Measurements from ENCODE around the gene F3.

F3 gene

GRCh38 chr1:94528299-94528698 lies 13.3 kb downstream of the F3 start:
- no peaks in the 10 kb centered on the region for H3K79me2 ChIP-seq (ENCODE audit: control insufficient read depth, insufficient read depth, low read length, unreplicated experiment)
- H2AFZ ChIP-seq (ENCODE audit: low read length, unreplicated experiment) = no peak overlapping the region
- H3K4me1 ChIP-seq (ENCODE audit: control insufficient read depth, insufficient read depth, low read length, unreplicated experiment) = no peaks in the 10 kb centered on the region
- no peaks in the 10 kb centered on the region for H3K27me3 ChIP-seq (ENCODE audit: insufficient read depth, low read length)
- H3K4me3 ChIP-seq (ENCODE audit: low read depth, low read length) = no peak overlapping the region
- H3K27ac ChIP-seq (ENCODE audit: low read depth, low read length) = no peak overlapping the region
- H3K36me3 ChIP-seq (ENCODE audit: insufficient read depth, low read length) = peaks cover 17% of the 10 kb centered on the region; the same call in 1 of the 2 replicates

DNA sequence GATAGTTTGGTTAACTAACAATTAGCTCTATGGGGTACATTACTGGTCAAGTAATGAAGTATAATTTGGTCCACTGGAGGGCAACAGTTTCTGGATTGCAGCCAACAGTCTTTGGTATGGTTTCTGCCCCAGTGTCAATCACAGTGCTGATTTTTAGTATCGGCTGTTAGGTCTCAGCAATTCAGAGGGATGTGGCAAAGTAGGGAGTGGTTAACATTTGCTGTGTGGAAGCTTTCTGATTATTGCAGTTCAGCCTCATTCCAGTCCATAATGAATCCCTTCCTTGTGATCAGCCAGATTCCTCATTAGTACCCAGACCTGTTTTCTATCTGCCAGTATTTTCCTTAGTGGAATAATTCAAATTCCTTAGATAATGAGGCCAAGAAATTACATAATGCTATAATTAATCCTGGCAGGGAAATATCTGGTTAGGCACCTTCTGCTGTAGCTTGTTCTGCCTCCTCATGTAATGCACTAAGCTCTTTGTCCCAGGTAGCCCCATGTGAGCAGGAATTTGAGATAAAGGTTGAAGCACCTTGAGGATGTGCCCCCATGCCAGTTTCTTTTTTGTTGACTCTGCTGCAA lies 14.0 kb downstream of the F3 start:
- Histone ChIP-seq H3K79me2 (ENCODE audit: control insufficient read depth, insufficient read depth, low read length, unreplicated experiment) (no peaks in the 10 kb centered on the region), H3K4me1 (ENCODE audit: control insufficient read depth, insufficient read depth, low read length, unreplicated experiment) (no peaks in the 10 kb centered on the region), H2AFZ (ENCODE audit: low read length, unreplicated experiment) (no peak overlapping the region), H3K27ac (ENCODE audit: low read depth, low read length) (no peak overlapping the region), H3K36me3 (ENCODE audit: insufficient read depth, low read length) (peaks cover 14% of the 10 kb centered on the region; the same call in 1 of the 2 replicates), H3K27me3 (ENCODE audit: insufficient read depth, low read length) (no peaks in the 10 kb centered on the region), H3K4me3 (ENCODE audit: low read depth, low read length) (no peak overlapping the region)

GRCh38 chr1:94526152-94526980 lies 15.2 kb downstream of the F3 start:
- Histone ChIP-seq H3K79me2 (ENCODE audit: control insufficient read depth, insufficient read depth, low read length, unreplicated experiment) (no peaks in the 10 kb centered on the region), H3K27me3 (ENCODE audit: insufficient read depth, low read length) (no peaks in the 10 kb centered on the region), H3K4me1 (ENCODE audit: control insufficient read depth, insufficient read depth, low read length, unreplicated experiment) (no peaks in the 10 kb centered on the region), H3K27ac (ENCODE audit: low read depth, low read length) (no peak overlapping the region), H3K36me3 (ENCODE audit: insufficient read depth, low read length) (0 out of 2 replicates have a peak, but pooled peaks cover 7% of the 10 kb centered on the region), H3K4me3 (ENCODE audit: low read depth, low read length) (no peak overlapping the region), H2AFZ (ENCODE audit: low read length, unreplicated experiment) (no peak overlapping the region)

DNA sequence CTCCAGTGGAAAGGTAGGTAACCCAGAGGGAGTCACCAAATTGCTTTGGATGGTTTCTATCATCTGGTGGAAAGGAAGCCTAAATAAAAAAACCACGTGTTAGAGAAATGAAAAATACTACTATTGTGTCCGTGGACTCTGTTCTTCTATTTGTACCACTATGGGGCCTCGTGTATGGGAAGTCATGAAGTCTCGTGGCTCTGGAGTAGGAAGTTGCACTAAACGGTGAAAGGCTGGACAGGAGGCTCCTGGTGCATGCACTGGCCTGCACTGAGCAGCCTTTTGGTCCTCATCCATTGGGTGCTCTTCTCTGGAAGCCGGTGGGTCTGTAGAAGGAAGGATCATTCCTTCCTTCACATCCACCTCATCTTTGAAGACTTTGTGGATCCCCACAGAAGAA lies 17.0 kb downstream of the F3 start:
- H2AFZ ChIP-seq (ENCODE audit: low read length, unreplicated experiment) = no peak overlapping the region
- H3K4me3 ChIP-seq (ENCODE audit: low read depth, low read length) = no peak overlapping the region
- H3K27ac ChIP-seq (ENCODE audit: low read depth, low read length) = no peak overlapping the region
- H3K36me3 ChIP-seq (ENCODE audit: insufficient read depth, low read length) = 0 out of 2 replicates have a peak, but pooled peaks cover 7% of the 10 kb centered on the region
- H3K79me2 ChIP-seq (ENCODE audit: control insufficient read depth, insufficient read depth, low read length, unreplicated experiment) = no peaks in the 10 kb centered on the region
- peaks cover 8% of the 10 kb centered on the region for H3K4me1 ChIP-seq (ENCODE audit: control insufficient read depth, insufficient read depth, low read length, unreplicated experiment)
- H3K27me3 ChIP-seq (ENCODE audit: insufficient read depth, low read length) = no peaks in the 10 kb centered on the region

- no peak overlapping the region for H3K27ac ChIP-seq (ENCODE audit: low read depth, low read length)
- no peaks in the 10 kb centered on the region for H3K36me3 ChIP-seq (ENCODE audit: insufficient read depth, low read length)
- no peaks in the 10 kb centered on the region for H3K27me3 ChIP-seq (ENCODE audit: insufficient read depth, low read length)
- H3K79me2 ChIP-seq (ENCODE audit: control insufficient read depth, insufficient read depth, low read length, unreplicated experiment) = no peaks in the 10 kb centered on the region
- H2AFZ ChIP-seq (ENCODE audit: low read length, unreplicated experiment) = no peak overlapping the region
- no peak overlapping the region for H3K4me3 ChIP-seq (ENCODE audit: low read depth, low read length)
- peaks cover 11% of the 10 kb centered on the region for H3K4me1 ChIP-seq (ENCODE audit: control insufficient read depth, insufficient read depth, low read length, unreplicated experiment)
These were observed 19.3 kb downstream of the F3 start for GRCh38 chr1:94522304-94522703.

DNA sequence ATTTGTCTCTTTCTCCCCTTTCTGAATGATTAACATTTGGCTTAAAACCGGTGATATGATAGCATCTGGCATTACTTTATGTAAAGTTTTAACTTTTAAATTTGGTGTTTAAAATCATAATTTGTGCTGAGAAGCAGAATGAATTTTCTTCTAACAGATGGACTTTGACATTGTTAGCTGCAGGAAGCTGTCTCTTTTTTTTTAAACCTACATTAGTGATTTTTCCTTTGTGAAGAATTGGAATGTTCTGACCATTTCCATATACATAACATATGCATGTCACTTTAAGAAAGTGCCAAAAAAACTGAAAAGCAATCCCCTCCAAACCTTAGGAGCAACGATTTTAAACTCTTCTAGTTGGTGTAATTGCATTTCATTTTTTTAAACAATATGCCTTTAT lies 22.2 kb downstream of the F3 start:
- Histone ChIP-seq H3K79me2 (ENCODE audit: control insufficient read depth, insufficient read depth, low read length, unreplicated experiment) (no peaks in the 10 kb centered on the region), H2AFZ (ENCODE audit: low read length, unreplicated experiment) (no peak overlapping the region), H3K27ac (ENCODE audit: low read depth, low read length) (no peak overlapping the region), H3K27me3 (ENCODE audit: insufficient read depth, low read length) (no peaks in the 10 kb centered on the region), H3K36me3 (ENCODE audit: insufficient read depth, low read length) (no peaks in the 10 kb centered on the region), H3K4me1 (ENCODE audit: control insufficient read depth, insufficient read depth, low read length, unreplicated experiment) (peaks cover 13% of the 10 kb centered on the region), H3K4me3 (ENCODE audit: low read depth, low read length) (no peak overlapping the region)

GRCh38 chr1:94515296-94515947 lies 26.1 kb downstream of the F3 start:
- Histone ChIP-seq H3K27me3 (ENCODE audit: insufficient read depth, low read length) (no peaks in the 10 kb centered on the region), H3K4me1 (ENCODE audit: control insufficient read depth, insufficient read depth, low read length, unreplicated experiment) (peaks cover 9% of the 10 kb centered on the region), H3K4me3 (ENCODE audit: low read depth, low read length) (no peak overlapping the region), H2AFZ (ENCODE audit: low read length, unreplicated experiment) (no peak overlapping the region), H3K27ac (ENCODE audit: low read depth, low read length) (no peak overlapping the region), H3K36me3 (ENCODE audit: insufficient read depth, low read length) (no peaks in the 10 kb centered on the region), H3K79me2 (ENCODE audit: control insufficient read depth, insufficient read depth, low read length, unreplicated experiment) (no peaks in the 10 kb centered on the region)

DNA sequence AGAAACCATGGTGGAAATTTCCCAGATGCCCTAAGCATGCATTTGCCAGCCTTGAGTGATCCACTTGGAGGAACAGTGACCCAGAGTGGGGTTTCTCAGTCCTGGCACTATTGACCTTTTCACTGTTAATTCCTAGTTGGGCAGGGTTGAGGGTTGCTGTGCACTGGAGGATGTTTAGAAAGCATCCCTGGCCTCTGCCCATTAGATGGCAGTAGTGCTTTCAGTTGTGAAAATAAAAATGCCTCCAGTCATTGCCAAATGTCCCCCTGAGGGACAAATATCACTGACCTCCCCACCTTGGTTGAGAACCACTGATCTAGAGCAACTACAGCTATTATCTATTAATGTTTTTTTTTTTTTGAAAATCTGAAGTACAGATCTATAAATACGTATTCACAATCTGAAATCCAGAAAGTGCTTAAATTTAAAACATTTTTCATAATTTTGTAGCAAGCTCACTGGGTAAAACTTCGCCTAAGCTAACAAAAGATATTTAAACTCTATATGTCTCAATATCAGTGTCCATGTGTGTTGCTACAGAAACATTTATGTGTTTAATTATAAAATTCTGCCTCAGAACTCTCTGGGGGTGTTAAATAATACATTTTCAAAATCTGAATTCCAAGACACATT lies 27.3 kb downstream of the F3 start:
- Histone ChIP-seq H2AFZ (ENCODE audit: low read length, unreplicated experiment) (no peak overlapping the region), H3K79me2 (ENCODE audit: control insufficient read depth, insufficient read depth, low read length, unreplicated experiment) (no peaks in the 10 kb centered on the region), H3K27ac (ENCODE audit: low read depth, low read length) (no peak overlapping the region), H3K36me3 (ENCODE audit: insufficient read depth, low read length) (no peaks in the 10 kb centered on the region), H3K4me3 (ENCODE audit: low read depth, low read length) (no peak overlapping the region), H3K27me3 (ENCODE audit: insufficient read depth, low read length) (no peaks in the 10 kb centered on the region), H3K4me1 (ENCODE audit: control insufficient read depth, insufficient read depth, low read length, unreplicated experiment) (peaks cover 5% of the 10 kb centered on the region)

- Histone ChIP-seq H3K27ac (ENCODE audit: low read depth, low read length) (no peak overlapping the region), H3K79me2 (ENCODE audit: control insufficient read depth, insufficient read depth, low read length, unreplicated experiment) (no peaks in the 10 kb centered on the region), H3K36me3 (ENCODE audit: insufficient read depth, low read length) (no peaks in the 10 kb centered on the region), H2AFZ (ENCODE audit: low read length, unreplicated experiment) (no peak overlapping the region), H3K4me1 (ENCODE audit: control insufficient read depth, insufficient read depth, low read length, unreplicated experiment) (peaks cover 5% of the 10 kb centered on the region), H3K4me3 (ENCODE audit: low read depth, low read length) (no peak overlapping the region), H3K27me3 (ENCODE audit: insufficient read depth, low read length) (no peaks in the 10 kb centered on the region)
These were observed 28.7 kb downstream of the F3 start for GRCh38 chr1:94512816-94513215.

DNA sequence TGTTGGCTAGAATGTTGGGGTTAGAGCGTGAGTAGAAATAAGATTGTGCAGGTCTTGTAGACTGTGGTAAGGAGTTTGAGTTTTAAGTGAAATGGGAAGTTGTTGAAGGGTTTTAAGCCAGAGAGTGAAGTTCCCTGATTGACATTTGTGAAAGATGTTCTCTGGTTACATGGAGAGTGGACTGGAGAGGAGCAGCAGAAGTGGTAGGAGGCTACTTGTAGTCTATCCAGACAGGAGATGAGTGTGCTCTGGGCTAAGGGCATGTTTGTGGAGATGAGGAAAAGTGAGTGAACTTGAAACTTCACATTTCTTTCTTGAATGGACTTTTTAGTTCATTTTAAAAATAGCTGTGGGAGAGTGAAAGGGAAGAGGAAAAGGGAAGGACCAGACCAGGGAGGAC lies 37.0 kb downstream of the F3 start:
- H3K79me2 ChIP-seq (ENCODE audit: control insufficient read depth, insufficient read depth, low read length, unreplicated experiment) = no peaks in the 10 kb centered on the region
- peaks cover 6% of the 10 kb centered on the region for H3K36me3 ChIP-seq (ENCODE audit: insufficient read depth, low read length)
- no peaks in the 10 kb centered on the region for H3K4me1 ChIP-seq (ENCODE audit: control insufficient read depth, insufficient read depth, low read length, unreplicated experiment)
- H3K4me3 ChIP-seq (ENCODE audit: low read depth, low read length) = no peak overlapping the region
- H3K27me3 ChIP-seq (ENCODE audit: insufficient read depth, low read length) = no peaks in the 10 kb centered on the region
- H2AFZ ChIP-seq (ENCODE audit: low read length, unreplicated experiment) = no peak overlapping the region
- H3K27ac ChIP-seq (ENCODE audit: low read depth, low read length) = no peak overlapping the region

All from ACC112 (cell line).